Neuron (in vitro differentiated cells): Measurements from ENCODE around the gene ITIH5.

Experiments used
- H2AFZ ChIP-seq: one replicate; pipeline ENCODE4 v1.6.1; 2013; ENCODE audit warnings: low read depth, mild to moderate bottlenecking, inconsistent platforms, low read length, moderate library complexity
- H3K27me3 ChIP-seq: one replicate; pipeline ENCODE4 v1.6.1; 2013; ENCODE audit warnings: low read length; ENCODE audit not compliant: insufficient read depth
- H3K36me3 ChIP-seq: one replicate; pipeline ENCODE4 v1.6.1; 2013; ENCODE audit warnings: low read length; ENCODE audit not compliant: insufficient read depth
- H3K4me1 ChIP-seq: one replicate; pipeline ENCODE4 v1.6.1; 2013; ENCODE audit warnings: low read length; ENCODE audit not compliant: insufficient read depth
- H3K4me3 ChIP-seq: 2 replicates; pipeline ENCODE4 v1.5.1; 2013; ENCODE audit warnings: mild to moderate bottlenecking, low read length, moderate library complexity
- H3K9me3 ChIP-seq: one replicate; pipeline ENCODE4 v1.6.1; 2013; ENCODE audit warnings: low read length

The ITIH5 gene

DNA sequence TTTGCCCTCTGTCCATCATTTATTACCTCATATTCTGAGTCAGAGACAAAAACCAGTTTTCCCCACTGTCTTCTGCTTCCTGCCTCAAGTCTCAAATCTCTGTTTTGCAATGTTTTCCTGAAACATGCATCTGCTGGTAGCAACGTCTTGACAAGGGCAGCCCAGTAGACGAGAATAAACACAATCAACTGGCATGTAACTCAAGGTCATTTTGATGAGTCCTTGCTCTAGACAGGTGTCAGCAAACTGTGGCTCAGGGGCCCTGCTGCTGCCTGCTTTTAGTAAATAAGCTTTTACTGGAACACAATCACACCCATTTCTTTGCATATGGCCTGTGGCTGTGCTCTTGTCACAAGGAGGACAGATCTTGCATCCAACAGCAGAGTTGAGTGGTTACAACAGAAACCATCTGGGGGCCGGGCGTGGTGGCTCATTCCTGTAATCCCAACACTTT is 59.8 kb downstream of the ITIH5 start:
- Histone ChIP-seq H3K9me3 (no peaks in the 10 kb centered on the region), H3K27me3 (no peaks in the 10 kb centered on the region), H2AFZ (no peak overlapping the region), H3K36me3 (no peaks in the 10 kb centered on the region), H3K4me3 (no peak overlapping the region), H3K4me1 (no peaks in the 10 kb centered on the region)

DNA sequence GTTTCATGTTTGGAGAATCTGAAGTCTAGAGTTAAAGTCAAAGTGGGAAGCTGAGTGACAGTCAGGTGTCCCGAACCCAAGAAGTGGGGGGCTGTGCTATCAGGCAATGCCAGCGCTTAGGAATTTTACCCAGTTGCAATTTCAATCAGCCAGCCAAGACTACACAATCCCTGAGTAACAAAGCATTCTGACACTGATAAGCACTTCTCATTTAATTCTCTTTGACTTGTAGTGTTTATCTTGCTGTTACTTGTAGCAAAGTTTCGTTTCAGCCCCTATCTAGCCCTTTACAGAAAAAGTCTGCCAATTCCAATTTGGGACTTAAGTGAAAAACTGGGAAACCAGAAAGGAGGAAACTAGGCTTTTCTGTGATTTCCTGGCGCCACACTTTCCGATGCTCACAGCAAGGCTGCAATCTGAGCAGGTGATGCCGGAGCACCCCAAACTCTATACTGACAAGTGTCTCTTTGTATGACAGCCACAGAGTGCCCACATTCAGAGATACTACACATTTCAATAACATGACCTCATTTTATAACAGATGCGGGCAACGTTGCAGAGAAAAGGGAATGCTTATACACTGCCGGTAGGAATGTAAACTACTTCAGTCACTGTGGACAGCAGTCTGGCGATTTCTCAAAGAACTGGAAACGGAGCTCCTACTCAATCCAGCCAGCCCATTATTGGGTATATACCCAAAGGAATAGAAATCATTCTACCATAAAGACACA is 61.0 kb downstream of the ITIH5 start:
- no peaks in the 10 kb centered on the region for H3K9me3 ChIP-seq
- no peaks in the 10 kb centered on the region for H3K27me3 ChIP-seq
- H2AFZ ChIP-seq, result no peak overlapping the region
- no peaks in the 10 kb centered on the region for H3K36me3 ChIP-seq
- H3K4me1 ChIP-seq, result no peaks in the 10 kb centered on the region
- no peak overlapping the region for H3K4me3 ChIP-seq

DNA sequence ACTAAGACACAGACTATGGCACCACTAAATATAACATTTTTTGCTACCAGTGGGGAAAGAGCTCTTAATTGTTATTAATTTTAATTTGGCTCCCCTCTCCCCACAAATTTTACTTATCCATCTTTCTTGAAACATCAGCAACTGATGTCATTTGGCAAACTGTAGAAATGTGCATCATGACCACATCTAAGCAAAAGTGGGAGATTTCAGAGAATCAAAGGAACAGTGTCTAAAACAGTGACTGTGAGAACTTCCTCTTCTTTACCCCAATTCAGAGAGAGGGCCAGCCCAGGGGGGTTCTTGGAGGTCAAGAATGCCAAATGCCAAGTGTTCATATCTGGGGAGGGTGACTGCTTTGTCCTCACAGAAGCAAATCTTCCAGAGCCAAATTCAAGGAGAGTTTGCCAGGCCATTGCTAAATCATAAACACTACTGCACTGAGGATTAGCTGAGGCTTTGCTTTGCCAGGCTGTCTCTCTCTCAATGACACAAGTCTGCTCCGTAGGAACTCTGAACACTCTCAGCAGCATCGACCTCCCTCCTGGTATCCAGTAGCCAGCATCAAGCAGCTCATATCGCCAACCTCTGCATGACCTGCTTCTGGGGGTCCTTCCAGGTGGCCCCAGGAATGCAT is 65.6 kb downstream of the ITIH5 start:
- no peaks in the 10 kb centered on the region for H3K36me3 ChIP-seq
- H3K4me1 ChIP-seq, result no peaks in the 10 kb centered on the region
- no peak overlapping the region for H2AFZ ChIP-seq
- peaks cover 3% of the 10 kb centered on the region for H3K27me3 ChIP-seq
- H3K4me3 ChIP-seq, result no peak overlapping the region
- H3K9me3 ChIP-seq, result no peaks in the 10 kb centered on the region

DNA sequence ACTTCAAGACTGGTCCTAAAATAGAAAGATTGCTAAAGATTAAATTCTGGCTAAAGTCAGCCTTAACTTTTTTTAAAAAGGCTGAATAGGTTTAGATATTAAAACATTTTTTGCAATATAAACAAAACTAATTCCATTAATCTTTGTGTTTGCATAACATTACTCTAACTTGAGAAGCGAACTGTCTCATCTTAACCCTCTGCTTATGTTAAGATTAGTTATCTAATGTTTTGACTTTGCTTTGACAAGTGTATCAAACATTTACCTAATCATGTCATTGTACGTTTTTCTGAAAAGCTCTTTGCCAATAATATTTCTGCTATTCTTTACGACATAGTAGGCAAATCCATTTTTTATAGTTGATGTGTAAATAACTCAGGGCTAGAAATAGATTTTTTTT is 68.0 kb downstream of the ITIH5 start:
- Histone ChIP-seq H3K36me3 (no peaks in the 10 kb centered on the region), H3K27me3 (peaks cover 3% of the 10 kb centered on the region), H3K9me3 (no peaks in the 10 kb centered on the region), H3K4me3 (no peak overlapping the region), H2AFZ (no peak overlapping the region), H3K4me1 (no peaks in the 10 kb centered on the region)

DNA sequence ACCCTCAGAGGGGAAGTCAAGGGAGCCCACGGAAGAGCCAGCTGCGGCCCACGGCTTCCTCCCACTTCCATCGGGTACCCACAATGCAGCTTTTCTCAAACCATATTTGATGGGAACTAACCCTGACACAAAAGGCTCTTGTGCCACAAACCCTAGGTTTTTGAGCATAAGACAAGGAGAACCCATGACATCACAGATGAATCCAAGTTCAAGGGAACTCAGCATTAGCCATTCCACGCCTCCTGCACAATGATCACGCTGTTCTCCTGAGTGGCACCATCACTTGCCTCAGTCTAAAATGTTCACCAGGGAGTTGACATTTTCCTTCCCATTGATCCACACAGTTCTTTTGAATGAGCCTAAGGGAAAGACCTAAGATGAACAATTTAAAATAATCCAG is 70.4 kb downstream of the ITIH5 start:
- Histone ChIP-seq H2AFZ (no peak overlapping the region), H3K9me3 (no peaks in the 10 kb centered on the region), H3K27me3 (peaks cover 3% of the 10 kb centered on the region), H3K4me1 (no peaks in the 10 kb centered on the region), H3K4me3 (no peak overlapping the region), H3K36me3 (no peaks in the 10 kb centered on the region)

DNA sequence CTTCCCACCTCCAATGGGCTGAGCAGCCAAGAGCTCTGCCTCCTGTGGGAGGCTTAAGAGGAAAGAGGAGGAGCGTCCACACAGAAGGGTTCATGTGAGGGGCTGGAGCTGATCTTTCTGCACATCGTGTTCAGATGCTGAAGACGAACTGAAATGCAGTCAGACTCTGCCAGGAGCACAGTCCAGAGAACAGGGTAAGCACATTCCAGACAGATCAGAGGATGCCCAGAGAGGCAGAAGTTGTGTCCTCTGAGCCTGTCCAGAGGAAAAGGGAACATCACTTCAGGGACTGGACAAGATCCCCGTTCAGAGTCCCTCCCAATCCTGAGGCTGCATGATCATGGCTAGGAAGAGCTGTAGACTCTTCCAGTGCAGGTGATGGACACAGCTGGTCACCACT is 72.9 kb downstream of the ITIH5 start:
- H3K4me1 ChIP-seq, result no peaks in the 10 kb centered on the region
- H3K9me3 ChIP-seq, result no peaks in the 10 kb centered on the region
- no peak overlapping the region for H2AFZ ChIP-seq
- H3K27me3 ChIP-seq, result no peaks in the 10 kb centered on the region
- no peak overlapping the region for H3K4me3 ChIP-seq
- no peaks in the 10 kb centered on the region for H3K36me3 ChIP-seq

DNA sequence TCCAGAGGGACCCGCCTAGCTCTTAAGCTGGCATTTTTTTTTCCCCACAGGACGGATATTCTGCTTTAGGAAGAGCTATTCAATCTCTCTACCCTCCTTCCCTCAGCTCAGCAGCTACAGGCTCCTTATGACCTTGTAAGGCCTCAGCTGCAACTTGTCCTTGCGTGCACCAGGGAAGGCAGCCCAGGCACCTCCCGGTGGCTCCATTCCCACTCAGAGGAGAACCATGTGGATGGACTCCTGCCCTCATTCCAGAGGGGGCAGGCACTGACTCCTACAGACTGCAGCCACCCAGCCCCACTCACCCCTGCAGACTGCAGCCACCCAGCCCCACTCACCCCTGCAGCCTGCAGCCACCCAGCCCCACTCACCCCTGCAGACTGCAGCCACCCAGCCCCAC is 73.7 kb downstream of the ITIH5 start:
- no peaks in the 10 kb centered on the region for H3K4me1 ChIP-seq
- no peaks in the 10 kb centered on the region for H3K9me3 ChIP-seq
- no peak overlapping the region for H3K4me3 ChIP-seq
- H3K36me3 ChIP-seq, result no peaks in the 10 kb centered on the region
- H3K27me3 ChIP-seq, result no peaks in the 10 kb centered on the region
- no peak overlapping the region for H2AFZ ChIP-seq

DNA sequence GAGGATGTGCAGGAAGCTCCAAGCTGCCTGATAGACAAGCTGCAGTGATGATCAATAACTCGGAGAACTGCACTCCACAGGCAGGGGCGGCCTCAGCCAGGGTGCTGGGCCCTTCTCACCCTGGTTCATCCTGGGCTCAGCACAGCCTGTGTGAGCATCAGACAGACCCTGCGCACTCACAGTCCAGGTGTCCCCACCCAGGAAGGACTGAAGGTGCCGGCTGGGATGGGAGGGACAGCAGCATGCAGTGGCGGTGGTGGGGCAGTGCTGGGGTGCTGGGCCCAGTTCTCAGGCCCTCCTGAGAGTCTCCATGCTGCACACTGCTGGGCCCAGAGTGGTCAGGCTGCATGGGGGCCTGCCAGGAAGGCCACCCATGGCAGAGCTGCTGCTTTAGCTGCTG is 74.1 kb downstream of the ITIH5 start:
- Histone ChIP-seq H3K36me3 (no peaks in the 10 kb centered on the region), H3K27me3 (no peaks in the 10 kb centered on the region), H3K9me3 (no peaks in the 10 kb centered on the region), H2AFZ (no peak overlapping the region), H3K4me3 (no peak overlapping the region), H3K4me1 (no peaks in the 10 kb centered on the region)

DNA sequence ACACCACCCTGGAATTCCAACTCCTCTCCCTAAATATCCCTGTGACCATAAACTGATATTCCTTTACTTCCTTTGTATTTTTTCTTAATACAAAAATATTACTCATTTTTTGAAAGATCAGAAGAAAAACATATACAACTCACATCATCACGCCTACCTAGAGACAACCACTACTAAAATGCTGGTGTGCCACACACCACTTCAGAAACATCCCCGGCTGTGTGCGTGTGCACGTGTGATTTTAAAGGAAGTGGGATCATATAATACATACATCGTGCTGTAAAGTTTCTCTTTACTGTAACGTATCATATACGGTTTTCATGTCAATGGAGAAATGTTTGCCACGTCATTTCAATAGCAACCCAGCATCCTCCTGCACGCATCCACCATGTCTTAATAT is 76.5 kb downstream of the ITIH5 start:
- no peak overlapping the region for H2AFZ ChIP-seq
- no peaks in the 10 kb centered on the region for H3K27me3 ChIP-seq
- no peaks in the 10 kb centered on the region for H3K9me3 ChIP-seq
- H3K4me1 ChIP-seq, result no peaks in the 10 kb centered on the region
- H3K36me3 ChIP-seq, result no peaks in the 10 kb centered on the region
- H3K4me3 ChIP-seq, result no peak overlapping the region

DNA sequence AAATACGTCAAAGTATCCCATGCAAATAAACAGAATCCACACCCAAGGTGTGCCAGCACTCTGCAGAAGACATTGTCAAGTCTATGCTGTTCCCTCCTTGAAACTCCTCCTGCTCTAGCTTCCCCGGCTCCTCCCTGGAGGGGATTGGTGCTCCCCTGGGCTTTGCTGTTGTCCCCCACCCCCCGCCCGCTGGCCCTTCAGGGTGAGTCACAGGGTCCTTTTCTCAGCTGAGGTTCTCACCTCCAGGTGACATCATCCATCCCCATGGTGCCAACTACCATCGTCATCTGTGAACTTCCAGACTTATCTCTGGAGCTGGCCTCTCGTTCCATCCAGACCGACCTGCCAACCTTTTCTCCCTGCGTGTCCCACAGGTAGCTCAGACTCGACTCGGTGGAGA is 77.0 kb downstream of the ITIH5 start:
- no peaks in the 10 kb centered on the region for H3K36me3 ChIP-seq

DNA sequence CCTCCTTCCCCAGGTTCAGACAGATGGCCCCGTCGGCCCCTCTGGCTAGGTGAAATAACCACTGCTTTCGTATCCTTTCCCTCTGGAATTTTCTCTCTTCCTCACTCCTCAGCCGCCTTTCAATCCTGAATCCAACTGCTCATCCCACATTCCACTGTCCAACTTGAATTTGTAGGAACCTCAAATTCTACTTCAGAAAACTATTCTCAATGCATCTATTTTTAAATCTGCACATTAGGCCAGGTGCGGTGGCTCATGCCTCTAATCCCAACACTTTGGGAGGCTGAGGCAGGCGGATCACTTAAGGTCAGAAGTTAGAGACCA is 78.9 kb downstream of the ITIH5 start:
- H3K4me1 ChIP-seq, result no peaks in the 10 kb centered on the region
- no peak overlapping the region for H2AFZ ChIP-seq
- no peaks in the 10 kb centered on the region for H3K9me3 ChIP-seq
- no peak overlapping the region for H3K4me3 ChIP-seq
- H3K27me3 ChIP-seq, result no peaks in the 10 kb centered on the region
- H3K36me3 ChIP-seq, result no peaks in the 10 kb centered on the region

More for the DNA sequence above, 77.0 kb downstream of the ITIH5 start:
- H3K4me3 ChIP-seq, result no peak overlapping the region
- H2AFZ ChIP-seq, result no peak overlapping the region
- no peaks in the 10 kb centered on the region for H3K4me1 ChIP-seq
- no peaks in the 10 kb centered on the region for H3K27me3 ChIP-seq
- H3K9me3 ChIP-seq, result no peaks in the 10 kb centered on the region

DNA sequence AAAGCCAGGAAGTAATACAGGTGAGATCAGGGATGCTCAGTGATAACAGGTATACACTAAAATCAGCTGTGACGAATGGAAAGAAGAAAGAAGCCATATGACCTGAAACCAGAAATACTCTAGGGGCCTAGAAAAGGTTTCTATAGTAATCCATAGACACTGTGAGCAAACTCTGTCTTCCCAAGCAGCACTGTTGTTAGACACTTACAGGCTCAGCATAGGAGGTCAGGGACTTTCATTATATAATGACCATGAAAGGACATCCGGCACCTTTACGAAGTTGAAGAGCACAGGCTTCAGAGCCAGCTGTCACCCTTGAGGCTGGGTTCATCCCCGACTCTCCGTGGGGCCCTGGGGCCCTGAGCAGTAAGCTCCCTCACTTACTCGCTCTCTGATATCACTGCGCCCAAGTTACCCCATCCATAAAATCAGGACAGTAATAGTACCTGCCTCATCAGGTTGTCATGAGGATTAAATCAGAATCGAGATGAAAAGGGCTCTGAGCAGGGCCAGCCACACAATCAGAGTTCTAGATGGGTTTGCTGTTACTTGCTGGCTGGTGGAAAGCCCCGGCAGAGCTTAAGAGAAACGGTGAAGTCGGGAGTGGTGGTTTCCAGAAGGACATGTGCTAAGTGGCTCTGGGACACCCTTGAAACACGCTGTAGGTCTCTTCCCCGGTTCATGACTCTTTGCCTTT is 79.5 kb downstream of the ITIH5 start:
- Histone ChIP-seq H3K4me1 (no peaks in the 10 kb centered on the region), H3K4me3 (no peak overlapping the region), H3K9me3 (no peaks in the 10 kb centered on the region), H3K36me3 (no peaks in the 10 kb centered on the region), H3K27me3 (no peaks in the 10 kb centered on the region), H2AFZ (no peak overlapping the region)

DNA sequence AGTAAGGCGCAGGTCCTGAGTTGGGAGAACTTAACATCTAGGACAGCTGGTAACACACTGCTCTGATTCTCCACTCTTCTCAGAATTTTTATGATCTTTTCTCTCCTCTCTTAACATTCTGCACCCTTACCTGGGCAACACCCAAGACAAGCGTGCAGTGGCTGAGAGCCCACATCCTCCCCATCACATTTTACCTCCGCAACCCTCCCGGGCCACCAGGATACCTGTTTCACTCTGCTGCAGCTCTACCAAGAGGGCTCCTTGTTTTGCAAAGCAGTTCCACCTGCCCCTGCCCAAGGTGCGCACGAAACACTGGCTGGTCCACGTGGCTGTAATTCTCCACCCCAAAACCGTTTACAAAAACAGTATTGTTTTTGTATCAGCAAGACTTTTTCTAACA is 81.5 kb downstream of the ITIH5 start:
- no peaks in the 10 kb centered on the region for H3K4me1 ChIP-seq
- no peaks in the 10 kb centered on the region for H3K9me3 ChIP-seq
- H3K4me3 ChIP-seq, result no peak overlapping the region
- no peak overlapping the region for H2AFZ ChIP-seq
- H3K27me3 ChIP-seq, result no peaks in the 10 kb centered on the region
- no peaks in the 10 kb centered on the region for H3K36me3 ChIP-seq
